H1 (cell line): Measurements from ENCODE around the gene SLC22A31. TPM values are rescaled to one million over a fixed set of nuclear protein-coding genes. Genes with fewer than 3 reads are reported as not detected.

Source experiments
- polyA plus RNA-seq, 7 experiments: library from polyadenylated mRNA; depleted of rRNA in 3 of 7; stranded (reverse) in 5 of 7; unstranded in 2 of 7; fragments of >200 nt in 5 of 7; fragments of 200-250 nt in 2 of 7; gene quantifications; 1 replicate in 5 of 7; 2 replicates in 1 of 7; 4 replicates in 1 of 7; pipeline versions ENCODE4 v1.2.1 to v1.2.3, GENCODE V29; 2011 to 2013; ENCODE audit warnings: missing spikeins in 2 of 7, mixed read lengths in 2 of 7
- total RNA-seq: library from RNA; stranded (reverse); fragmentation: NEBNext Ultra II Directional; extraction: Animal tissue kit (Norgen Biotek cat#: 25700); gene quantifications from 2 replicates; pipeline ENCODE4 v1.2.1, GENCODE V29; 2021

The SLC22A31 gene
- total and polyA plus RNA-seq, 2 of the 8 experiments (the other 6 are each of a cell fraction or from before 2014, with no cell fraction given) = 7.7 to 10.6 TPM

Other genes with a start within 250 kb of the SLC22A31 start
- gene CBFA2T3, start 223.3 kb downstream of the SLC22A31 start, total RNA-seq = 1.3 and 2.7 TPM in 2 replicates
- gene CBFA2T3, start 223.3 kb downstream of the SLC22A31 start, polyA plus RNA-seq (2011; rRNA removed) = 0.51 and 1.5 TPM in 2 replicates
- gene ACSF3, start 106.7 kb downstream of the SLC22A31 start, total RNA-seq = 22.9 and 27.0 TPM in 2 replicates
- gene ACSF3, start 106.7 kb downstream of the SLC22A31 start, polyA plus RNA-seq (2011; rRNA removed) = 15.6 and 23.6 TPM in 2 replicates
- gene CDH15, start 28.8 kb downstream of the SLC22A31 start, total RNA-seq = 0.65 and 0.82 TPM in 2 replicates
- gene CDH15, start 28.8 kb downstream of the SLC22A31 start, polyA plus RNA-seq (2011; rRNA removed) = 0.50 and 0.60 TPM in 2 replicates
- gene ZNF778, start 17.2 kb upstream of the SLC22A31 start, total RNA-seq = 19.8 and 21.9 TPM in 2 replicates
- 8.6 and 9.5 TPM in 2 replicates for gene ZNF778, start 17.2 kb upstream of the SLC22A31 start, polyA plus RNA-seq (2011; rRNA removed)